Measurements from ENCODE around the gene DOP1A.

DOP1A gene

DNA sequence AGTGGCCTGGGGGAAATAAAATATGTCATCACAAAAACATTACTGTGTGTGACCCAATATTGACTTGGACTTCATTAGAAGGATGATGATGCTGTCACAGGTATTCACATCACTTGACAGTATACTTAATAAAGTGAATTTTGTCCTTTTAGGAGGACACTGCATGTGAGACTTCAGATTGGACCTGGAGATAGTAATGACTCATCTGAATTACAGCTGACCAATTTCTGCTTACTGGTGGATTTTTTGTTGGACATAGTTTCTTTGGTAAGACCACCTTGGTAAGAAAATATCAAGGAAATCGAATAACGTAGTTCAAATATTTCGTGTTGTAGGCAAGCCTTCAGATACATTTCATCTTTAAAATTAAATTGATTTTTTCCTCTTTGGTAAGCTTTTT lies 57.1 kb downstream of the DOP1A start:
- peaks cover 44% of the 10 kb centered on the region for H3K36me3 Mint-ChIP-seq (ENCODE audit: low read depth)
- no peaks in the 10 kb centered on the region for H3K27me3 Mint-ChIP-seq (ENCODE audit: low read depth)
- H3K4me3 Mint-ChIP-seq = no peak overlapping the region
- no peaks in the 10 kb centered on the region for H3K4me1 Mint-ChIP-seq
- no peaks in the 10 kb centered on the region for H3K9me3 Mint-ChIP-seq
- TF ChIP-seq, protein P1, sequence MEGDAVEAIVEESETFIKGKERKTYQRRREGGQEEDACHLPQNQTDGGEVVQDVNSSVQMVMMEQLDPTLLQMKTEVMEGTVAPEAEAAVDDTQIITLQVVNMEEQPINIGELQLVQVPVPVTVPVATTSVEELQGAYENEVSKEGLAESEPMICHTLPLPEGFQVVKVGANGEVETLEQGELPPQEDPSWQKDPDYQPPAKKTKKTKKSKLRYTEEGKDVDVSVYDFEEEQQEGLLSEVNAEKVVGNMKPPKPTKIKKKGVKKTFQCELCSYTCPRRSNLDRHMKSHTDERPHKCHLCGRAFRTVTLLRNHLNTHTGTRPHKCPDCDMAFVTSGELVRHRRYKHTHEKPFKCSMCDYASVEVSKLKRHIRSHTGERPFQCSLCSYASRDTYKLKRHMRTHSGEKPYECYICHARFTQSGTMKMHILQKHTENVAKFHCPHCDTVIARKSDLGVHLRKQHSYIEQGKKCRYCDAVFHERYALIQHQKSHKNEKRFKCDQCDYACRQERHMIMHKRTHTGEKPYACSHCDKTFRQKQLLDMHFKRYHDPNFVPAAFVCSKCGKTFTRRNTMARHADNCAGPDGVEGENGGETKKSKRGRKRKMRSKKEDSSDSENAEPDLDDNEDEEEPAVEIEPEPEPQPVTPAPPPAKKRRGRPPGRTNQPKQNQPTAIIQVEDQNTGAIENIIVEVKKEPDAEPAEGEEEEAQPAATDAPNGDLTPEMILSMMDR (IDR thresholded peaks at IDR 0.05; ENCODE audit: unreplicated experiment in 3 of 3) = no peak
- no peak overlapping the region for H3K27ac Mint-ChIP-seq

DNA sequence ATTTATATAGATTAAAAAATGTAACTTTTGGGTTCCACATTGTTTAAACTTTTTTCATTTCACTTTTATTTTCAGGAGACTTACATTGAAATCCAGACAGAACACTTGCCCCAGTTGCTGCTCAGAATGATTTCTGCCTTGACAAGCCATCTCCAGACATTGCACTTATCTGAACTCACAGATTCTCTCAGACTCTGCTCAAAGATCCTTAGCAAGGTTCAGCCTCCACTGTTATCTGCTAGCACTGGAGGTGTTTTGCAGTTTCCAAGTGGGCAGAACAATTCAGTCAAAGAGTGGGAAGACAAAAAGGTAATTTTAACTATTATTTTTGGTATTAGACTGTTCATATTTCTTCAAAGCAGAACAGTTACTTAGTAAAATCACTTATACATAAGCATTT lies 58.0 kb downstream of the DOP1A start:
- Mint-ChIP-seq H3K4me3 (no peak overlapping the region), H3K9me3 (no peaks in the 10 kb centered on the region)

DNA sequence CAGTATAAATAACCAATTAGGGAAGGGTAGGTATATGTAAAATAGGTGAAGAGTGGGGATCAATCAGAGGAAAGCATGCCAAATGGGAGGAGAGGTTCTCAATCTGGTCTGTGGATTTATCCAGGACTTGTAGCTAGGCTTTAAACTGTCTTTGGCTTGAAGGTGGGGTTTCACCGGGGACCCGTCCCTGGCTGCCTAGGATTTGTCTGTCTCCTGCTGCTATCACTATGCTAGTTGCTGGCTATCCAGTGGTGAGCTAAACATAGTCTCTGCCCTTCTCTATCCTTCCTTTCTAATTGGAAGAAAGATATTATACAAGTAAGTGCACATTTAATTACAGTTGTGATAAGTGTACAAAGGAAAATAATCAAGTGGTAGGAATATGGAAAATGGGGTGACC lies 58.8 kb downstream of the DOP1A start:
- Mint-ChIP-seq H3K27me3 (ENCODE audit: low read depth) (no peaks in the 10 kb centered on the region), H3K9me3 (no peaks in the 10 kb centered on the region), H3K36me3 (ENCODE audit: low read depth) (peaks cover 55% of the 10 kb centered on the region), H3K4me3 (no peak overlapping the region), H3K4me1 (no peaks in the 10 kb centered on the region), H3K27ac (no peak overlapping the region)
- TF ChIP-seq, protein P1 (IDR thresholded peaks at IDR 0.05; ENCODE audit: unreplicated experiment in 3 of 3) = no peak

More for the DNA sequence above, 58.0 kb downstream of the DOP1A start:
- TF ChIP-seq, protein P1 (IDR thresholded peaks at IDR 0.05; ENCODE audit: unreplicated experiment in 3 of 3) = no peak
- no peak overlapping the region for H3K27ac Mint-ChIP-seq
- H3K27me3 Mint-ChIP-seq (ENCODE audit: low read depth) = no peaks in the 10 kb centered on the region
- no peaks in the 10 kb centered on the region for H3K4me1 Mint-ChIP-seq
- H3K36me3 Mint-ChIP-seq (ENCODE audit: low read depth) = peaks cover 49% of the 10 kb centered on the region

DNA sequence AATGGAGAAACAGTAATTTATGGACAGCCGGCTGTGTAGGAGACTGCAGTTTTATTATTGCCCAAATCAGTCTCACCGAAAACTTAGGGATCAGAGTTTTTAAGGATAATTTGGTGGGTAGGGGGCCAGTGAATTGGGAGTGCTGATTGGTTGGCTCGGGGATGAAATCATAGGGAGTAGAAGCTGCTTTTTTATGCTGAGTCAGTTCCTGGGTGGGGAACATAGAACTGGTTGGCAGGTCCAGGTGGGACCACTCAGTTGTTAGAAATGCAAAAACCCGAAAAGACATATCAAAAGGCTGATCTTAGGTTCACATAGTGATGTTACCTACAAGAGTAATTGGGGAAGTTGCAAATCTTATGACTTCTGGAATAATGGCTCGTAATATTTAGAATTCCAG lies 59.3 kb downstream of the DOP1A start:
- Mint-ChIP-seq H3K9me3 (no peaks in the 10 kb centered on the region), H3K4me1 (no peaks in the 10 kb centered on the region), H3K4me3 (no peak overlapping the region), H3K36me3 (ENCODE audit: low read depth) (peaks cover 60% of the 10 kb centered on the region), H3K27me3 (ENCODE audit: low read depth) (no peaks in the 10 kb centered on the region), H3K27ac (no peak overlapping the region)
- TF ChIP-seq, protein P1 (IDR thresholded peaks at IDR 0.05; ENCODE audit: unreplicated experiment in 3 of 3) = no peak

DNA sequence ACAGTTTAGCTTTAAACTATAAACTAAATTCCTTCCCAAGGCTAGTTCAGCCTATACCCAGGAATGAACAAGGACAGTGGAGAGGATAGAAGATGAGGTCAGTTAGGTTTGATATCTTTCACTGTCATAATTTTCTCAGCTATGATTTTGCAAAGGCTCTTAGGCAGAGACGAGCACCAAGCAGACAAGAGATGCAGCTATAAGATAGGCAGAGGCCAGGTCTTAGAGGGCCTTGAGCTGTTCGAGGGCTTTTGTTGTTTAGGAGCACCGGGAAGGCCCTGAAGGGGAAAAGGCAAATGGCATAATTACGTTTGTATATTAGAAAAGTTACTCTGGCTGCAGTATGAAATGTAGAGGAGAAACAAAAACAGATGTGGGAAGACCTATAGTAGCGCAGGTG lies 59.8 kb downstream of the DOP1A start:
- H3K9me3 Mint-ChIP-seq = no peaks in the 10 kb centered on the region
- no peaks in the 10 kb centered on the region for H3K27me3 Mint-ChIP-seq (ENCODE audit: low read depth)
- H3K36me3 Mint-ChIP-seq (ENCODE audit: low read depth) = peaks cover 65% of the 10 kb centered on the region
- H3K4me3 Mint-ChIP-seq = no peak overlapping the region
- no peak overlapping the region for H3K27ac Mint-ChIP-seq
- TF ChIP-seq, protein P1 (IDR thresholded peaks at IDR 0.05; ENCODE audit: unreplicated experiment in 3 of 3) = no peak
- H3K4me1 Mint-ChIP-seq = no peaks in the 10 kb centered on the region

DNA sequence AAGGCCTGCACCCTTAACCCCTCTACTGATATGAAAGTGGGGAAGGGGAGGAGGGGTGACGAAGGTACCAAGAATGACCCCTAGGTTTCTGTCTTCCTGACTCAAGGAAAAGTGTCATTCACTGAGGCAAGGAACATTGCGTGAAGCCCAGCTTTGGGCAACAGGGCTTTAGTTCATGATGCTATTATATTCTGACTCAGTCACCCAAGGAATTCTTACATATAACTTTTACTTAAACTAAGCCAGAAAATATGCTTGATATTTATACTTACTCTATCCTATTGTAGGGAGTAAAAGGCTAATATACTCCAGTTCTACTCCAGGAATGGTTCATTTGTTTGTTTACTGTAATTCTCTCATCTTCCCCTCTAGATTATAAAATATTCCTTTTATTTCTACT lies 60.5 kb downstream of the DOP1A start:
- H3K27ac Mint-ChIP-seq = no peak overlapping the region
- H3K27me3 Mint-ChIP-seq (ENCODE audit: low read depth) = no peaks in the 10 kb centered on the region
- no peaks in the 10 kb centered on the region for H3K4me1 Mint-ChIP-seq
- H3K9me3 Mint-ChIP-seq = no peaks in the 10 kb centered on the region
- H3K4me3 Mint-ChIP-seq = no peak overlapping the region
- TF ChIP-seq, protein P1 (IDR thresholded peaks at IDR 0.05; ENCODE audit: unreplicated experiment in 3 of 3) = no peak
- peaks cover 68% of the 10 kb centered on the region for H3K36me3 Mint-ChIP-seq (ENCODE audit: low read depth)
